K562 (cell line): Measurements from ENCODE around the gene PGK2. TPM values are rescaled to one million over a fixed set of nuclear protein-coding genes. Genes with fewer than 3 reads are reported as not detected.

ENCODE experiments used
- ARID1B ChIP-seq: fragments of 450-650 bp; IDR thresholded peaks from 2 replicates; pipeline ENCODE4 v1.6.1; 2016; ENCODE audit warnings: antibody characterized with exemption, mild to moderate bottlenecking, inconsistent platforms
- BRD4 ChIP-seq: fragments of 200-600 bp; sonication (generic); IDR thresholded peaks from 2 replicates; pipeline ENCODE4 v1.6.1; 2017; ENCODE audit warnings: inconsistent platforms
- CBX5 ChIP-seq: IDR thresholded peaks from 2 replicates; pipeline ENCODE4 v1.6.1; 2014; ENCODE audit warnings: low read depth, borderline replicate concordance
- FOXP4 ChIP-seq: sonication (generic); formaldehyde crosslinking; IDR thresholded peaks from 2 replicates; pipeline ENCODE4 v1.8.0; 2022; ENCODE audit warnings: mild to moderate bottlenecking, missing genetic modification reagents, borderline replicate concordance
- GTF2F1 ChIP-seq: IDR thresholded peaks from 2 replicates; pipeline ENCODE4 v1.6.1; 2011; ENCODE audit warnings: low read depth, low read length, improper control_type of control experiment
- IRF1 ChIP-seq: sonication (generic); formaldehyde crosslinking; IDR thresholded peaks from 2 replicates; pipeline ENCODE4 v1.8.0; 2022; ENCODE audit warnings: missing genetic modification reagents, mild to moderate bottlenecking, borderline replicate concordance
- JUNB ChIP-seq: fragments of 450-650 bp; formaldehyde crosslinking; conservative IDR thresholded peaks from 2 replicates; pipeline ENCODE4 v1.4.0; 2020; ENCODE audit warnings: mild to moderate bottlenecking
- KDM1A ChIP-seq, 2 experiments: fragments of 450-650 bp; IDR thresholded peaks; 2 replicates each; pipeline ENCODE4 v1.6.1; 2016; ENCODE audit warnings: mild to moderate bottlenecking in 2 of 2
- LARP7 ChIP-seq: fragments of 450-650 bp; IDR thresholded peaks from 2 replicates; pipeline ENCODE4 v1.6.1; 2016
- LEF1 ChIP-seq: fragments of 450-650 bp; IDR thresholded peaks from 2 replicates; pipeline ENCODE4 v1.6.1; 2016; ENCODE audit warnings: mild to moderate bottlenecking
- MCM5 ChIP-seq: fragments of 450-650 bp; IDR thresholded peaks from 2 replicates; pipeline ENCODE4 v1.6.1; 2016; ENCODE audit warnings: low read depth
- NCOR1 ChIP-seq: fragments of 450-650 bp; IDR thresholded peaks from 2 replicates; pipeline ENCODE4 v1.6.1; 2016; ENCODE audit warnings: mild to moderate bottlenecking, moderate library complexity
- NFXL1 ChIP-seq: fragments of 450-650 bp; formaldehyde crosslinking; IDR thresholded peaks from 2 replicates; pipeline ENCODE4 v1.4.0; 2021; ENCODE audit warnings: mild to moderate bottlenecking
- NR3C1 ChIP-seq: sonication (generic); formaldehyde crosslinking; IDR thresholded peaks from 2 replicates; pipeline ENCODE4 v1.8.1; 2022; ENCODE audit warnings: missing genetic modification reagents
- NR4A1 ChIP-seq, 2 experiments: fragments of 250-450 bp in 1 of 2; fragments of 450-650 bp in 1 of 2; sonication (Bioruptor Pico) in 1 of 2; IDR thresholded peaks; 2 replicates each; pipeline versions ENCODE4 v1.4.0 to v1.6.1; 2016 to 2020; ENCODE audit warnings: mild to moderate bottlenecking in 2 of 2, missing compliant biosample characterization in 1 of 2, missing genetic modification characterization in 1 of 2, moderate library complexity in 1 of 2
- PKNOX1 ChIP-seq: fragments of 450-650 bp; IDR thresholded peaks from 2 replicates; pipeline ENCODE4 v1.6.1; 2016
- PTTG1 ChIP-seq: fragments of 450-650 bp; IDR thresholded peaks from 2 replicates; pipeline ENCODE4 v1.6.1; 2016; ENCODE audit warnings: low read depth, mild to moderate bottlenecking, missing genetic modification characterization, missing compliant biosample characterization
- RCOR1 ChIP-seq, 2 experiments: IDR thresholded peaks; 2 replicates each; pipeline ENCODE4 v1.6.1; 2012; ENCODE audit warnings: low read depth in 2 of 2, low read length in 2 of 2, borderline replicate concordance in 1 of 2, improper control_type of control experiment in 1 of 2
- SIN3B ChIP-seq: fragments of 450-650 bp; IDR thresholded peaks from 2 replicates; pipeline ENCODE4 v1.6.1; 2017; ENCODE audit warnings: low read depth, mild to moderate bottlenecking, moderate library complexity
- SMARCA4 ChIP-seq: fragments of 450-650 bp; IDR thresholded peaks from 2 replicates; pipeline ENCODE4 v1.6.1; 2016
- STAT5B ChIP-seq: fragments of 250-450 bp; sonication (Bioruptor Pico); IDR thresholded peaks from 2 replicates; pipeline ENCODE4 v1.8.0; 2021; ENCODE audit warnings: mild to moderate bottlenecking, inconsistent platforms
- U2AF1 ChIP-seq: fragments of 200-400 bp; formaldehyde crosslinking; optimal IDR thresholded peaks from 2 replicates; pipeline ENCODE3; 2017; ENCODE audit warnings: mild to moderate bottlenecking, low read depth, low read length, moderate library complexity
- ZBTB17 ChIP-seq: fragments of 450-650 bp; formaldehyde crosslinking; IDR thresholded peaks from 2 replicates; pipeline ENCODE4 v1.4.0; 2020; ENCODE audit warnings: mild to moderate bottlenecking
- ZNF174 ChIP-seq: fragments of 250-450 bp; sonication (Bioruptor Pico); IDR thresholded peaks from 2 replicates; pipeline ENCODE4 v1.4.0; 2020; ENCODE audit warnings: mild to moderate bottlenecking
- ZNF184 ChIP-seq: sonication (generic); formaldehyde crosslinking; IDR thresholded peaks from 2 replicates; pipeline ENCODE4 v1.5.0; 2020; ENCODE audit warnings: missing genetic modification reagents
- ZNF347 ChIP-seq: fragments of 450-650 bp; formaldehyde crosslinking; IDR thresholded peaks from 2 replicates; pipeline ENCODE4 v1.4.0; 2020; ENCODE audit warnings: low read depth, mild to moderate bottlenecking, moderate library complexity
- ZNF449 ChIP-seq: fragments of 250-450 bp; sonication (Bioruptor Pico); IDR thresholded peaks from 2 replicates; pipeline ENCODE4 v1.8.0; 2022; ENCODE audit warnings: moderate library complexity, mild to moderate bottlenecking, inconsistent platforms
- ZNF695 ChIP-seq: fragments of 450-650 bp; formaldehyde crosslinking; IDR thresholded peaks from 2 replicates; pipeline ENCODE4 v1.4.0; 2020; ENCODE audit warnings: mild to moderate bottlenecking, moderate library complexity
- polyA plus RNA-seq, 8 experiments: library from polyadenylated mRNA; depleted of rRNA in 4 of 8; stranded (reverse) in 5 of 8; unstranded in 3 of 8; fragments of >200 nt; fragmentation: Nextera tagmentation in 2 of 8; fragmentation: Illumina TruSeq in 1 of 8; extraction: Ambion mirVana in 2 of 8; extraction: Trizol in 1 of 8; gene quantifications; 2 replicates each; pipeline versions ENCODE4 v1.2.1 to v1.2.3, GENCODE V29; 2011 to 2014; ENCODE audit warnings: inconsistent platforms in 1 of 8, missing spikeins in 1 of 8
- total RNA-seq, 7 experiments: library from RNA; depleted of rRNA in 6 of 7; stranded (reverse); fragments of >200 nt in 6 of 7; fragmentation: Illumina TruSeq in 2 of 7; extraction: Trizol in 2 of 7; gene quantifications; 2 replicates each; pipeline versions ENCODE4 v1.2.1 to v1.2.3, GENCODE V29; 2011 to 2021; ENCODE audit warnings: low replicate concordance in 1 of 7

Gene PGK2
- total and polyA plus RNA-seq, 9 of the 15 experiments (the other 6 are each of a cell fraction or from before 2014, with no cell fraction given) = not detected

GRCh38 chr6:49782293-49782692 lies 4.8 kb downstream of the PGK2 start (continued):
- TF ChIP-seq ZNF449 (no peak), SMARCA4 (peak; percentile 87), LARP7 (no peak), ZBTB17 (CRISPR knock-in tag) (no peak), JUNB (CRISPR knock-in tag) (no peak), STAT5B (no peak), CBX5 (no peak), ARID1B (peak; percentile 94), MCM5 (no peak), PKNOX1 (no peak), NFXL1 (CRISPR knock-in tag) (no peak), ZNF695 (CRISPR knock-in tag) (no peak), BRD4 (0 out of 2 replicates have a peak, but pooled peaks have one; percentile 30), PTTG1 (no peak), SIN3B (no peak), KDM1A (IDR thresholded peaks at IDR 0.05) (no peak), ZNF184 (CRISPR knock-in tag) (no peak), IRF1 (CRISPR knock-in tag) (no peak), ZNF347 (CRISPR knock-in tag) (no peak), ZNF174 (CRISPR knock-in tag) (no peak), GTF2F1 (no peak), LEF1 (peak; percentile 63; the same call in 1 of the 2 replicates), RCOR1 (IDR thresholded peaks at IDR 0.05; ENCODE audit: borderline replicate concordance in 1 of 2, low read depth in 2 of 2, low read length in 2 of 2) (0 out of 4 replicates have a peak, but pooled peaks of 1 of the 2 experiments have one; percentile 22), NR3C1 (CRISPR knock-in tag) (no peak), NR4A1 (CRISPR knock-in tag; IDR thresholded peaks at IDR 0.05) (no peak), NR4A1 (tag; IDR thresholded peaks at IDR 0.05) (no peak), NCOR1 (peak; percentile 89), FOXP4 (CRISPR knock-in tag) (no peak), U2AF1 (no peak)
